NCI-H1092 (cell line): ENCODE measurements around the gene SRSF7.

Experiments
- DNase-seq: peaks from one replicate; lab custom pipeline; 2025; lab: John Stamatoyannopoulos, UW

The SRSF7 gene

DNA sequence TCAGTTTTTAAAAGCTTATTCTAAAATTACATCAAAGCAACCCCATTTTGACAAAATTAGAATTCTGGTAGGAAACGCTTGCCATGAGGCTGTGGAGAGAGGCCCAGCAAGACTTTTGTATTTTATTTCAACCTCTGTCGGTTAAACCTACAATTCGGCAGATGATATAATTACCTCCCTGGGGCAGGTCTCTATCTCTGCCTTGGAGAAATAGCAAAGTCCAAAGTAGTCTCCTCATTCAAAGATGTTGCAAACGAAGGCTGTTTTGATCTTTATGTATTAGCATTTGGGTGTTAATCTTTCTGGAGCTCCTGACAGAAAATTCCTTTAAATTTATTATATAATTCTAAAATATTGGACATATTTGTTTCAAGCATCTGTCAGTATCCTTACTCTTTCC, 49.6 kb downstream of the SRSF7 start:
- DNase-seq = no peak

DNA sequence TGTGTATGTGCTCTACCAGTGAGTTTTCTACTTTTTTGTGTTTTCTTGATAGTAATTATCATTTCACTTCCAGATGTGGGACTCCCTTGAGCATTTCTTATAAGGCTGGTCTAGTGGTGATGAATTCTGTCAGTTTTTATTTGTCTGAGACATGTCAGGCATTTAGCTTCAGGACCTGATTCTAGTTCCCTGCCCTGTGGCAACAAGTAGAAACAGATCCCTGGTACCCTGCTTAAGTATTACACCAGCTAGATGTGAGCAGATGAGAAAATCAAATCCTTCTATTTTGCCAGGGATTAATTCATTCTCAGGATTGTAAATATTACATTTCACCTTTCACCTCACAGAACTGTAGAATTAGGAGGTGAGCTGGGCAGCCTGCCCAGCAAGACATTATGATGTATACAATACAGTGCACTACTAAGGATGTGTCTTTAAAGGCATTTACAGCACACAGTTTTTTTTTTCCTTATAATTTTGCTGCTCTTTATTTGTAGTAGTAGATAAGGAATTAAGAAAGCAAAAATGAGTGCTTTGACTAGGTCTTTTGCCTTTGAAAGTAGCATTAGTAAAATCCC, 50.2 kb downstream of the SRSF7 start:
- DNase-seq = no peak

DNA sequence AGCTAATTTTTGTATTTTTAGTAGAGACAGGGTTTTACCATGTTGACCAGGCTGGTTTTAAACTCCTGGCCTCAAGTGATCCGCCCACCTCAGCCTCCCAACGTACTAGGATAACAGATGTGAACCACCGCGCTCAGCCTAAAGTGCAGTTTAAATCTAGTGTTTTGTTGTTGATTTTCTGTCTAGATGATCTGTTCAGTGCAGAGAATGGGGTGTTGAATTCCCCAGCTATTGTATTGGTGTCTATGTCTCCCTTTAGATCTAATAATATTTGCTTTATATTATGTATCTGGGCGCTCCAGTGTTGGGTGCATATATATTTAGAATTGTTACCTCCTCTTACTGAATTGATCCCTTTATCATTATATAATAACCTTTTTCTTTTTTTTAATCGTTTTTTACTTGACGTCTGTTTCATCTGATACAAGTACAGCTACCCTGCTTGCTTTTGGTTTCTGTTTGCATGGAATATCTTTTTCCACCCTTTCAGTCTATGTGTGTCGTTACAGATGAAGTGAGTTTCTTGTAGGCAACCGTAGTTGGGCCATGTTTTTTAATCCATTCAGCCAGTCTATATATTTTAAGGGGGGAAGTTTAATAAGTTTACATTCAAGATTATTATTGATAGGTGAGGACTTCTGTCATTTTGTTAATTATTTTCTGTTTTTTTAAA, 50.9 kb downstream of the SRSF7 start:
- no peak for DNase-seq

DNA sequence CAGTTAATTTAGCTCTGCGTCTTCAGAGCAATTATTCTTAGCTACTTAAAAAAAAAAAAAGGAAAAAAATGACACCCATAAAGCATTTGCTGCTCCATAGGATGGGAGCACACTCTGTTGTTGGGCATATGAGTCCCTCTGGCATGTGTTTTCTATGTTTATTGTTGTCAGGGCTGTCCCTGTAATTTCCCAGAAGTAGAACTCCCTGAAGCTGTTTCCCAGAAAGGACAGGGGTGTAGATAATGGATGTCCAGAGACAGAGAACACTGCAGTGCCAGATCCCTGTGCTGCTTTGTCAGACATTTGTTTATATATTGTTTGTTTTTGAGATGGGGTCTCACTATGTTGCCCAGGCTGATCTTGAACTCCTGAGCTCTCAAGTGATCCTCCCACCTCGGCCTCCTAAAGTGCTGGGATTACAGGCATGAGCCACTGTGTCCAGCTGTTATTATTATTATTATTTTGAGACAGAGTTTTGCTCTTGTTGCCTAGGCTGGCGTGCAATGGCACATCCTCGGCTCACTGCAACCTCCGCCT, 52.6 kb downstream of the SRSF7 start:
- no peak for DNase-seq

DNA sequence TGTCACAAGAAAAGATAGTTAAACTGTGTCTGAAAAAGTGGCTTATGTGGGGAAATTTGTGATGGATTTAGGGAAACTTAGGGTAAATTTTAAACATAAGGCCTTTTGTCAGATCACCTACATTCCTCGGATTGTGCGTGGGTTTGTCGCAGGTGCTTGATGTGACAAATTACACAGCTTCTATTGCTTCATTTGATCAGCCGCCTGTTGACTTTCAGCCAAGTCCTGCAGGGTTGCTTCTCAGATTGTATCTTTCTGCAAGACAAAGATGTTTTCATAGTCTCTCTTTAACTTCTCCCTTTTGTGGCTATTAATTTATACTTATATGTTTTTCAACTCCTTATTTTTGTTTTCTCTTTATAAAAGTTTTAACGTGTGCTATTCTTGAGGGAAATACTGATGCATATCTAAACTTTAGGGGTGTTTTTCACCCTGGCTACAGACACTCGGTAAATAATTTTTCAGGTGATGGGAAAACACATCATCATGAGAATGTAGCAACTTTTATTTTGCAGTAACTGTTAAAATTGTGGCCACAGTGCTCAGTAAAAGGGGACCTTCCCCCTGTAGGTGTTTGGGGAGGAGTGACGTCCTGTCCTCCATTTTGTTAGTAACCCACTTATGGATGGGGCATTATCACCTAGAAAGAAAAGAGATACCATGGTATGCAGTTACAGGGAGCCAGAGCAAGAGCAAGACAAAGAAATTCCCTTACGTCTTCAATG, 53.9 kb downstream of the SRSF7 start:
- no peak for DNase-seq
